Testis (tissue), 3 donors: ENCODE measurements around the gene GALNT18. TPM values are rescaled to one million over a fixed set of nuclear protein-coding genes. Genes with fewer than 3 reads are reported as not detected.

Experiments
- DNase-seq: peaks from one replicate; pipeline ENCODE4 v3.0.0-alpha.2; 2019
- H3K27ac ChIP-seq, 2 donors: fragments of 200-600 bp; sonication (generic); one replicate each; pipeline ENCODE4 v1.5.1; 2019
- H3K27me3 ChIP-seq: fragments of 200-600 bp; sonication (generic); one replicate; pipeline ENCODE4 v1.5.1; 2019
- H3K36me3 ChIP-seq: fragments of 200-600 bp; sonication (generic); one replicate; pipeline ENCODE4 v1.5.1; 2017; ENCODE audit warnings: low read depth; ENCODE audit errors: missing control alignments
- H3K4me1 ChIP-seq: fragments of 200-600 bp; sonication (generic); one replicate; pipeline ENCODE4 v1.5.1; 2019
- H3K4me3 ChIP-seq, 2 donors: fragments of 200-600 bp; sonication (generic); one replicate each; pipeline ENCODE4 v1.5.1; 2017 to 2019
- H3K9me3 ChIP-seq: fragments of 200-600 bp; sonication (generic); one replicate; pipeline ENCODE4 v1.5.1; 2017
- CTCF ChIP-seq, 3 experiments: fragments of 450-650 bp in 2 of 3; fragments of 200-600 bp in 1 of 3; sonication (generic) in 1 of 3; IDR thresholded peaks; one replicate each; pipeline ENCODE4 v1.5.1; 2016 to 2019; ENCODE audit warnings: antibody characterized with exemption in 3 of 3, mild to moderate bottlenecking in 2 of 3, moderate library complexity in 1 of 3
- POLR2A ChIP-seq: fragments of 450-650 bp; IDR thresholded peaks from one replicate; pipeline ENCODE4 v1.6.1; 2017; ENCODE audit warnings: antibody characterized with exemption, mild to moderate bottlenecking, moderate library complexity
- WGBS, 2 donors: methylation state at CpG; one replicate each; pipeline ENCODE4 v1.1.5; 2018; 5-methylcytosine and 5-hydroxymethylcytosine counted together
- intact Hi-C: fragments of 100-400 bp; cut with DNase I; formaldehyde crosslinking; loops from one replicate; pipeline ENCODE4 v1.15.1; 2023; ENCODE audit warnings: low total_unique reads
- polyA plus RNA-seq: library from polyadenylated mRNA; stranded (reverse); fragments of 350-450 nt; fragmentation: Illumina TruSeq; extraction: RNeasy Lipid Tissue Mini Kit (QIAGEN cat#74804); gene quantifications from one replicate; pipeline ENCODE4 v1.2.3, GENCODE V29; 2014; ENCODE audit warnings: low read depth, low replicate concordance; ENCODE audit not compliant: insufficient read depth
- total RNA-seq, 2 donors: library from RNA; depleted of rRNA; stranded (reverse); fragments of >200 nt; gene quantifications; one replicate each; pipeline ENCODE4 v1.2.3, GENCODE V29; 2016

Gene GALNT18
- total and polyA plus RNA-seq, 3 donors from 2014 or later = 39.2 to 106 (median 73.9) TPM

- Histone ChIP-seq H3K9me3 (no peaks in the 10 kb centered on the region), H3K4me3 (no peak overlapping the region), H3K4me1 (peaks cover 45% of the 10 kb centered on the region), H3K36me3 (no peaks in the 10 kb centered on the region), H3K27me3 (no peaks in the 10 kb centered on the region), H3K27ac (peak overlapping the region in 1 of 2 donors; percentile 38)
- WGBS, 2 donors = 21 to 42% methylated on average over 5 of the region's 5 CpGs
- TF ChIP-seq CTCF (IDR thresholded peaks at IDR 0.05) (no peak), POLR2A (no peak)
- no peak for DNase-seq
- intact Hi-C loops = no loop called here
These were observed 83.9 kb downstream of the GALNT18 start for GRCh38 chr11:11537871-11538270.

- TF ChIP-seq CTCF (IDR thresholded peaks at IDR 0.05) (no peak), POLR2A (no peak)
- Histone ChIP-seq H3K4me3 (no peak overlapping the region), H3K27ac (peak overlapping the region in 1 of 2 donors; percentile 38), H3K4me1 (peaks cover 45% of the 10 kb centered on the region), H3K36me3 (no peaks in the 10 kb centered on the region), H3K27me3 (no peaks in the 10 kb centered on the region), H3K9me3 (no peaks in the 10 kb centered on the region)
- intact Hi-C loops = no loop called here
- DNase-seq = no peak
- 27 to 34% methylated on average over 2 of the region's 2 CpGs for WGBS, 2 donors
These were observed 84.4 kb downstream of the GALNT18 start for GRCh38 chr11:11537372-11537771.

DNA sequence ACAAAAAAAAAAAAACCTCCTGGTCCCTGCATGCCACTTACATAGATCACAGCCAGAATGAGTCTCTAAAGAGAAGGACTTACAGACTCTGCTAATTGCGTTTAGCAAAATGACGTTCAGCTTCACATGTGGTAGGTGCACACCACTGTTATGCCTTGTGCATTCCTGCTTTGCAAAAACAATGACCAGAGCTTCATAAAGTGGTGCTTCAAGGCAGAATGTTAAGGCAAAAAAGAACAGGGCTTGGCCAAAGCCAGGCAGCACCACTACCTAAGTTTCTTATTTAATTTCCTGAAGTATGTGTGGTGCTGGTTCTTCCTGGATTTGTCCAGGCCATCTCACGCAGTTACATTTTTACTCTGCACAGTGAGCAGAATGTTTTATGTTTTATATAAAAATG, 85.2 kb downstream of the GALNT18 start:
- intact Hi-C loops = no loop called here
- Histone ChIP-seq H3K27me3 (no peaks in the 10 kb centered on the region), H3K36me3 (no peaks in the 10 kb centered on the region), H3K9me3 (no peaks in the 10 kb centered on the region), H3K4me1 (peaks cover 45% of the 10 kb centered on the region), H3K27ac (peak overlapping the region in 1 of 2 donors; percentile 45), H3K4me3 (no peak overlapping the region)
- no peak for DNase-seq
- 65 to 71% methylated on average over 3 of the region's 3 CpGs for WGBS, 2 donors
- TF ChIP-seq CTCF (IDR thresholded peaks at IDR 0.05) (no peak), POLR2A (no peak)

DNA sequence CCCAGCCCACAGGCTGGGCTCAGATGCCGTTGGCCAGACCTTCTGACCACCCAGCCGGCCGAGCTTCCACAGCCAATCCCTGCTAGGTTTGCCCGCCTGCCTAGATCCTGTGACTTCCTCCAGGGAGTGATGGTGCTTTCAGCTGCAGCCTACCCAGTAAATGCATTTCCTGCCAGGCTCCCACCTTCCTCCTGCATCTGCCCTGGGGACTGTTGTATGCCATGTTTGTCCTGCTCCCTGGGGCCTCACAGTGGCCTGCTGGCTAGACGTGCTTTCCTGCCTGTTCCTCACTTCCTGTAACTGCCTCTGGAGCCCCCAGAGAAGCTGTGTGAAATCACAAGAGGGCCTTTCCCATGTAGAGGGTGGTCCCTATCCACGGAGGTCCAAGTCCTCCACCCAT, 86.2 kb downstream of the GALNT18 start:
- H3K4me3 ChIP-seq = no peak overlapping the region
- peaks cover 53% of the 10 kb centered on the region for H3K4me1 ChIP-seq
- TF ChIP-seq POLR2A (no peak), CTCF (IDR thresholded peaks at IDR 0.05) (no peak)
- DNase-seq = no peak
- H3K9me3 ChIP-seq = no peaks in the 10 kb centered on the region
- WGBS, 2 donors = 75 to 80% methylated on average over 6 of the region's 6 CpGs
- peak overlapping the region in 1 of 2 donors; percentile 45 for H3K27ac ChIP-seq
- H3K27me3 ChIP-seq = no peaks in the 10 kb centered on the region
- H3K36me3 ChIP-seq = no peaks in the 10 kb centered on the region
- intact Hi-C loops = no loop called here

GRCh38 chr11:11534981-11535380, 86.8 kb downstream of the GALNT18 start:
- TF ChIP-seq CTCF (IDR thresholded peaks at IDR 0.05) = no peak
- TF ChIP-seq POLR2A = no peak
- no peaks in the 10 kb centered on the region for H3K9me3 ChIP-seq
- peak overlapping the region in 1 of 2 donors; percentile 45 for H3K27ac ChIP-seq
- peaks cover 54% of the 10 kb centered on the region for H3K4me1 ChIP-seq
- no peak for DNase-seq
- H3K4me3 ChIP-seq = no peak overlapping the region
- 46 to 55% methylated on average over 3 to 4 of the region's 4 CpGs for whole genome bisulfite sequencing, 2 donors
- intact Hi-C loops = no loop called here
- H3K27me3 ChIP-seq = no peaks in the 10 kb centered on the region
- H3K36me3 ChIP-seq = no peaks in the 10 kb centered on the region
